ENCODE results near the gene COIL. TPM values are rescaled to one million over a fixed set of nuclear protein-coding genes. Genes with fewer than 3 reads are reported as not detected.

Gene COIL
- total and polyA plus RNA-seq, 2 of the 13 experiments (the other 11 are each of a cell fraction or from before 2014, with no cell fraction given) = 8.1 to 29.4 TPM

DNA sequence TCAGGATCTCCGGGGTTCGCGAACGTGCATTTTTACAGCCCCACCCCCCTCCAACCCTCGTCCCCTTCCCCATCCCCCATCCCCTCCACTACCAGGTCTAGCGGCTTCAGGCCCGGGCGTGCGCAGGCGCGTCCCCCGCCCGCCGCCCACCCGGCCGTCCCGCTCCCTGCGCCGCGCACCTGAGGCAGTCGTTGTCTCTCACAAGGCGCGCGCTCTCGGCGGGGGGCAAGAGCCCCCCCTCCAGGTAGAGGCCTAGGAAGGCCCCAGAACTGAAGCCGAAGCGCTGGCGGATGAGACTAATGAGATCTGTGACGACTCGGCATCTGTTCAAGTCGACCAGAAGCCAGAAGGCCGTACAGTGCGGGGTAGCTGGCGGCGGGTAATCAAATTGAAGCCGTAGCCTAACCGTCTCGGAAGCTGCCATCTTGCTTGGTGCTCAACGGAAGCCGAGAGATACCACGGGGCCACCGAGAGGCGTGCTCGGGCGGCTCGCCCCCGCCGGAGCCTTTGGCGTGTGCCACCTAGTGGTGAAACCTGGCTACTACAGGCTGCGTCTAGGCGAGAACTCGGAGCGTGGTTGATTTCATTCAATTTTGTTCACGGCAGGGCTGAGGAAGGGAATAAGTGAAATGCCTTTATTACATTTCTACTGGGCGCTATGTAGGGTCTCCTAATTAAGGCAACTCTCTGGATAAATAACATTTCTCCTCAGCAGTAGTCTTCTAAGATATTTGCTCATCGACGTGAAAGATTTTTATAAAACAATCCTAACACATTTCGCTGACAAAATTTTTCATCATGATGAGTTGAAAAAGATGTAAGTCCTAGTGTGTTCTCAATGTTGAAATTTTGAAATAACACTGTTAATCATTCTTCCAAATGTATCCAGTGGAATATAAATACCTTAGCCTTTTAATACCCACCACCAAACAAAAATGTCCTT is at the start of gene COIL (continued):
- TF ChIP-seq, protein P1, sequence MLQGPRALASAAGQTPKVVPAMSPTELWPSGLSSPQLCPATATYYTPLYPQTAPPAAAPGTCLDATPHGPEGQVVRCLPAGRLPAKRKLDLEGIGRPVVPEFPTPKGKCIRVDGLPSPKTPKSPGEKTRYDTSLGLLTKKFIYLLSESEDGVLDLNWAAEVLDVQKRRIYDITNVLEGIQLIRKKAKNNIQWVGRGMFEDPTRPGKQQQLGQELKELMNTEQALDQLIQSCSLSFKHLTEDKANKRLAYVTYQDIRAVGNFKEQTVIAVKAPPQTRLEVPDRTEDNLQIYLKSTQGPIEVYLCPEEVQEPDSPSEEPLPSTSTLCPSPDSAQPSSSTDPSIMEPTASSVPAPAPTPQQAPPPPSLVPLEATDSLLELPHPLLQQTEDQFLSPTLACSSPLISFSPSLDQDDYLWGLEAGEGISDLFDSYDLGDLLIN (CRISPR knock-in tag; IDR thresholded peaks at IDR 0.05; ENCODE audit: borderline replicate concordance) = peak; percentile 50; the same call in 1 of the 2 replicates
- TF ChIP-seq RARA (CRISPR knock-in tag; IDR thresholded peaks at IDR 0.05) (peak; percentile 61), NKX3-1 (CRISPR knock-in tag; IDR thresholded peaks at IDR 0.05) (peak; percentile 71; the same call in 1 of the 2 replicates), ZNF558 (CRISPR knock-in tag; IDR thresholded peaks at IDR 0.05; ENCODE audit: borderline replicate concordance) (peak; percentile 79; the same call in 1 of the 2 replicates), ZFP90 (CRISPR knock-in tag; IDR thresholded peaks at IDR 0.05; ENCODE audit: borderline replicate concordance) (peak; percentile 80; the same call in 1 of the 2 replicates), NFKBIZ (CRISPR knock-in tag; IDR thresholded peaks at IDR 0.05) (no peak), MED13 (CRISPR knock-in tag; IDR thresholded peaks at IDR 0.05) (0 out of 2 replicates have a peak, but pooled peaks have one; percentile 56), TAF1 (CRISPR knock-in tag; IDR thresholded peaks at IDR 0.05) (peak; percentile 89), KDM2A (CRISPR knock-in tag; IDR thresholded peaks at IDR 0.05; ENCODE audit: borderline replicate concordance, low read depth) (peak; percentile 98), HMG20B (CRISPR knock-in tag; conservative IDR thresholded peaks at IDR 0.05) (peak; percentile 45; the same call in 1 of the 2 replicates), ZNF317 (CRISPR knock-in tag; IDR thresholded peaks at IDR 0.05) (peak; percentile 88), HOXA9 (CRISPR knock-in tag; IDR thresholded peaks at IDR 0.05; ENCODE audit: borderline replicate concordance) (0 out of 2 replicates have a peak, but pooled peaks have one; percentile 56), ZSCAN29 (CRISPR knock-in tag; conservative IDR thresholded peaks at IDR 0.05) (peak; percentile 54; the same call in 1 of the 2 replicates), ZSCAN21 (CRISPR knock-in tag; IDR thresholded peaks at IDR 0.05; ENCODE audit: borderline replicate concordance) (peak; percentile 93), ZNF709 (CRISPR knock-in tag; IDR thresholded peaks at IDR 0.05) (peak; percentile 60), NPAS2 (CRISPR knock-in tag; IDR thresholded peaks at IDR 0.05; ENCODE audit: borderline replicate concordance) (no peak), ZNF720 (CRISPR knock-in tag; IDR thresholded peaks at IDR 0.05) (no peak), TOPORS (CRISPR knock-in tag; IDR thresholded peaks at IDR 0.05) (peak; percentile 70)
- TF ChIP-seq, protein P2, sequence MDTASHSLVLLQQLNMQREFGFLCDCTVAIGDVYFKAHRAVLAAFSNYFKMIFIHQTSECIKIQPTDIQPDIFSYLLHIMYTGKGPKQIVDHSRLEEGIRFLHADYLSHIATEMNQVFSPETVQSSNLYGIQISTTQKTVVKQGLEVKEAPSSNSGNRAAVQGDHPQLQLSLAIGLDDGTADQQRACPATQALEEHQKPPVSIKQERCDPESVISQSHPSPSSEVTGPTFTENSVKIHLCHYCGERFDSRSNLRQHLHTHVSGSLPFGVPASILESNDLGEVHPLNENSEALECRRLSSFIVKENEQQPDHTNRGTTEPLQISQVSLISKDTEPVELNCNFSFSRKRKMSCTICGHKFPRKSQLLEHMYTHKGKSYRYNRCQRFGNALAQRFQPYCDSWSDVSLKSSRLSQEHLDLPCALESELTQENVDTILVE (CRISPR knock-in tag; IDR thresholded peaks at IDR 0.05) = peak; percentile 86
- TF ChIP-seq, protein P3, sequence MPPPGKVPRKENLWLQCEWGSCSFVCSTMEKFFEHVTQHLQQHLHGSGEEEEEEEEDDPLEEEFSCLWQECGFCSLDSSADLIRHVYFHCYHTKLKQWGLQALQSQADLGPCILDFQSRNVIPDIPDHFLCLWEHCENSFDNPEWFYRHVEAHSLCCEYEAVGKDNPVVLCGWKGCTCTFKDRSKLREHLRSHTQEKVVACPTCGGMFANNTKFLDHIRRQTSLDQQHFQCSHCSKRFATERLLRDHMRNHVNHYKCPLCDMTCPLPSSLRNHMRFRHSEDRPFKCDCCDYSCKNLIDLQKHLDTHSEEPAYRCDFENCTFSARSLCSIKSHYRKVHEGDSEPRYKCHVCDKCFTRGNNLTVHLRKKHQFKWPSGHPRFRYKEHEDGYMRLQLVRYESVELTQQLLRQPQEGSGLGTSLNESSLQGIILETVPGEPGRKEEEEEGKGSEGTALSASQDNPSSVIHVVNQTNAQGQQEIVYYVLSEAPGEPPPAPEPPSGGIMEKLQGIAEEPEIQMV (CRISPR knock-in tag; IDR thresholded peaks at IDR 0.05; ENCODE audit: low read depth) = peak; percentile 78; the same call in 1 of the 2 replicates
- TF ChIP-seq, protein P4, sequence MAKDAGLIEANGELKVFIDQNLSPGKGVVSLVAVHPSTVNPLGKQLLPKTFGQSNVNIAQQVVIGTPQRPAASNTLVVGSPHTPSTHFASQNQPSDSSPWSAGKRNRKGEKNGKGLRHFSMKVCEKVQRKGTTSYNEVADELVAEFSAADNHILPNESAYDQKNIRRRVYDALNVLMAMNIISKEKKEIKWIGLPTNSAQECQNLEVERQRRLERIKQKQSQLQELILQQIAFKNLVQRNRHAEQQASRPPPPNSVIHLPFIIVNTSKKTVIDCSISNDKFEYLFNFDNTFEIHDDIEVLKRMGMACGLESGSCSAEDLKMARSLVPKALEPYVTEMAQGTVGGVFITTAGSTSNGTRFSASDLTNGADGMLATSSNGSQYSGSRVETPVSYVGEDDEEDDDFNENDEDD (CRISPR knock-in tag; IDR thresholded peaks at IDR 0.05; ENCODE audit: borderline replicate concordance) = no peak; the same call in 1 of the 2 replicates
- TF ChIP-seq, protein P5, sequence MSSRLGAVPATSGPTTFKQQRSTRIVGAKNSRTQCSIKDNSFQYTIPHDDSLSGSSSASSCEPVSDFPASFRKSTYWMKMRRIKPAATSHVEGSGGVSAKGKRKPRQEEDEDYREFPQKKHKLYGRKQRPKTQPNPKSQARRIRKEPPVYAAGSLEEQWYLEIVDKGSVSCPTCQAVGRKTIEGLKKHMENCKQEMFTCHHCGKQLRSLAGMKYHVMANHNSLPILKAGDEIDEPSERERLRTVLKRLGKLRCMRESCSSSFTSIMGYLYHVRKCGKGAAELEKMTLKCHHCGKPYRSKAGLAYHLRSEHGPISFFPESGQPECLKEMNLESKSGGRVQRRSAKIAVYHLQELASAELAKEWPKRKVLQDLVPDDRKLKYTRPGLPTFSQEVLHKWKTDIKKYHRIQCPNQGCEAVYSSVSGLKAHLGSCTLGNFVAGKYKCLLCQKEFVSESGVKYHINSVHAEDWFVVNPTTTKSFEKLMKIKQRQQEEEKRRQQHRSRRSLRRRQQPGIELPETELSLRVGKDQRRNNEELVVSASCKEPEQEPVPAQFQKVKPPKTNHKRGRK (CRISPR knock-in tag; IDR thresholded peaks at IDR 0.05) = no peak
